OCI-LY7 (cell line): ENCODE data around the gene SCP2D1. TPM values are rescaled to one million over a fixed set of nuclear protein-coding genes. Genes with fewer than 3 reads are reported as not detected.
"Not testable (repeated sequence)": the region's sequence is repeated elsewhere in the genome, so short reads cannot be mapped to it uniquely, and the experiment has no call there.

ENCODE experiments used
- BruUV-seq: library from RNA; stranded (reverse); fragments of 400-500 nt; replicated peaks from 2 replicates; lab custom pipeline; 2021; lab: Mats Ljungman, UMichigan
- CTCF ChIA-PET: fragments of 300-600 bp; sonication (Branson Sonifier 250); formaldehyde crosslinking; loops from one replicate; lab custom pipeline; 2022; ENCODE audit warnings: antibody characterized with exemption; ENCODE audit not compliant: unreplicated experiment; lab: Charles Lee
- POLR2A ChIA-PET: fragments of 300-600 bp; sonication (Branson Sonifier 250); formaldehyde crosslinking; loops from one replicate; lab custom pipeline; 2022; ENCODE audit warnings: antibody characterized with exemption; lab: Charles Lee
- DNase-seq: peaks from one replicate; pipeline ENCODE4 v3.0.0-alpha.2; 2015; ENCODE audit warnings: low spot score
- H2AFZ ChIP-seq: fragments of 200-600 bp; sonication (generic), shearing (Covaris generic); 2 replicates; pipeline ENCODE4 v1.6.1; 2014; ENCODE audit warnings: mild to moderate bottlenecking, antibody characterized with exemption, low read length, moderate library complexity
- H3K27ac ChIP-seq: fragments of 200-600 bp; sonication (generic); 2 replicates; pipeline ENCODE4 v1.5.1; 2014; ENCODE audit warnings: mixed run types, low read depth, mild to moderate bottlenecking, moderate library complexity, low read length, inconsistent platforms; ENCODE audit not compliant: poor library complexity, severe bottlenecking
- H3K36me3 ChIP-seq: fragments of 200-600 bp; sonication (generic); 2 replicates; pipeline ENCODE4 v1.6.1; 2014; ENCODE audit warnings: mild to moderate bottlenecking, antibody characterized with exemption, low read length, moderate library complexity, mixed read lengths; ENCODE audit not compliant: insufficient read depth
- H3K4me1 ChIP-seq: fragments of 200-600 bp; sonication (generic); 2 replicates; pipeline ENCODE4 v1.5.1; 2014; ENCODE audit warnings: mild to moderate bottlenecking, low read length; ENCODE audit not compliant: insufficient read depth, poor library complexity, severe bottlenecking
- H3K4me2 ChIP-seq: fragments of 200-600 bp; sonication (generic); 2 replicates; pipeline ENCODE4 v1.6.1; 2014; ENCODE audit warnings: mild to moderate bottlenecking, low read length
- H3K4me3 ChIP-seq: fragments of 200-600 bp; sonication (generic); 2 replicates; pipeline ENCODE4 v1.5.1; 2014; ENCODE audit warnings: mild to moderate bottlenecking, low read depth, low read length; ENCODE audit not compliant: poor library complexity, severe bottlenecking
- H3K79me2 ChIP-seq: fragments of 200-600 bp; sonication (generic); 2 replicates; pipeline ENCODE4 v1.6.1; 2016; ENCODE audit warnings: low read depth, mild to moderate bottlenecking, low read length, moderate library complexity, mixed read lengths; ENCODE audit not compliant: insufficient read depth
- H3K9me2 ChIP-seq: fragments of 200-600 bp; sonication (generic); 2 replicates; pipeline ENCODE4 v1.6.1; 2016; ENCODE audit warnings: mild to moderate bottlenecking, low read length, mixed read lengths; ENCODE audit not compliant: insufficient read depth
- H3K9me3 ChIP-seq: fragments of 200-600 bp; sonication (generic); 2 replicates; pipeline ENCODE4 v1.6.1; 2014; ENCODE audit warnings: mild to moderate bottlenecking, mixed run types, low read length, mixed read lengths
- H4K20me1 ChIP-seq: fragments of 200-600 bp; sonication (generic); 2 replicates; pipeline ENCODE4 v1.6.1; 2014; ENCODE audit warnings: mild to moderate bottlenecking, antibody characterized with exemption, low read length, moderate library complexity, mixed read lengths; ENCODE audit not compliant: insufficient read depth
- CTCF ChIP-seq: fragments of 200-600 bp; sonication (generic); conservative IDR thresholded peaks from 2 replicates; pipeline ENCODE4 v1.5.1; 2014; ENCODE audit warnings: mild to moderate bottlenecking, antibody characterized with exemption, low read length, moderate library complexity, mixed read lengths
- EZH2phosphoT487 ChIP-seq: fragments of 200-600 bp; sonication (generic); IDR thresholded peaks from 2 replicates; pipeline ENCODE4 v1.6.1; 2018; ENCODE audit warnings: low read depth, borderline replicate concordance, mild to moderate bottlenecking, mixed run types, antibody characterized with exemption, low read length, moderate library complexity, mixed read lengths
- intact Hi-C: fragments of 100-400 bp; cut with micrococcal nuclease; formaldehyde crosslinking; loops from one replicate; pipeline ENCODE4 v1.10.0; 2022; ENCODE audit not compliant: unreplicated experiment
- total RNA-seq, 2 experiments: library from RNA; depleted of rRNA in 1 of 2; stranded (reverse); fragments of >200 nt in 1 of 2; shearing (Covaris generic) in 1 of 2; gene quantifications; 2 replicates each; pipeline ENCODE4 v1.2.3, GENCODE V29; 2014 to 2022

The SCP2D1 gene
- total RNA-seq, 2 experiments from 2014 or later = not detected

- intact Hi-C loops = no loop called here
- ChIA-PET POLR2A (no interaction called here), CTCF (no interaction called here)
- no peak overlapping the region for H2AFZ ChIP-seq
- TF ChIP-seq CTCF (no peak), EZH2phosphoT487 (no peak)
- no peak overlapping the region for H3K4me2 ChIP-seq
- H3K27ac ChIP-seq = no peak overlapping the region
- no peaks in the 10 kb centered on the region for H3K79me2 ChIP-seq
- BruUV-seq = no TSS peak
- no peak for DNase-seq
- no peaks in the 10 kb centered on the region for H3K36me3 ChIP-seq
- no peaks in the 10 kb centered on the region for H4K20me1 ChIP-seq
- no peak overlapping the region for H3K4me3 ChIP-seq
- no peaks in the 10 kb centered on the region for H3K9me2 ChIP-seq
- no peaks in the 10 kb centered on the region for H3K9me3 ChIP-seq
- H3K4me1 ChIP-seq = no peaks in the 10 kb centered on the region
Observed at GRCh38 chr20:18783385-18783959, 30.1 kb upstream of the SCP2D1 start.

- H3K27ac ChIP-seq, intact Hi-C loops, H2AFZ ChIP-seq, H3K4me1 ChIP-seq, H3K4me3 ChIP-seq, BruUV-seq, CTCF ChIA-PET, POLR2A ChIA-PET, H3K36me3 ChIP-seq, H3K9me2 ChIP-seq, H3K4me2 ChIP-seq, H3K79me2 ChIP-seq, H3K9me3 ChIP-seq, DNase-seq, H4K20me1 ChIP-seq: not testable (repeated sequence)
Observed at GRCh38 chr20:18787046-18787445, 26.5 kb upstream of the SCP2D1 start.

GRCh38 chr20:18788021-18788420, 25.6 kb upstream of the SCP2D1 start:
- no peak overlapping the region for H3K4me2 ChIP-seq
- DNase-seq = no peak
- no peak overlapping the region for H3K27ac ChIP-seq
- no peak overlapping the region for H3K4me3 ChIP-seq
- intact Hi-C loops = no loop called here
- CTCF ChIA-PET = no interaction called here
- H3K4me1 ChIP-seq = no peaks in the 10 kb centered on the region
- no peaks in the 10 kb centered on the region for H4K20me1 ChIP-seq
- H3K9me3 ChIP-seq = no peaks in the 10 kb centered on the region
- POLR2A ChIA-PET = no interaction called here
- H3K79me2 ChIP-seq = no peaks in the 10 kb centered on the region
- H2AFZ ChIP-seq = no peak overlapping the region
- no TSS peak for BruUV-seq
- H3K9me2 ChIP-seq = no peaks in the 10 kb centered on the region; the same call in 1 of the 2 replicates
- no peaks in the 10 kb centered on the region for H3K36me3 ChIP-seq
- TF ChIP-seq EZH2phosphoT487 = no peak
- no peak for TF ChIP-seq CTCF
